ENCODE measurements around the gene DYNLT4. TPM values are rescaled to one million over a fixed set of nuclear protein-coding genes. Genes with fewer than 3 reads are reported as not detected.

Gene DYNLT4
- total and polyA plus RNA-seq, 2 of the 13 experiments (the other 11 are each of a cell fraction or from before 2014, with no cell fraction given): 0.77 TPM; not detected in 1

GRCh38 chr1:44827197-44828002 lies 20.2 kb upstream of the DYNLT4 start (continued):
- TF ChIP-seq PRDM15 (CRISPR knock-in tag; IDR thresholded peaks at IDR 0.05): no peak
- TF ChIP-seq ATF4 (CRISPR knock-in tag; IDR thresholded peaks at IDR 0.05): no peak
- no peak for TF ChIP-seq DNMT1 (CRISPR knock-in tag; IDR thresholded peaks at IDR 0.05)
- TF ChIP-seq PHB2 (IDR thresholded peaks at IDR 0.05; ENCODE audit: partially characterized antibody): no peak
- no peak for TF ChIP-seq ATAD3A (CRISPR knock-in tag; IDR thresholded peaks at IDR 0.05)
- TF ChIP-seq GTF3A (CRISPR knock-in tag; conservative IDR thresholded peaks at IDR 0.05): no peak; the same call in 1 of the 2 replicates
- TF ChIP-seq BCL3 (CRISPR knock-in tag; IDR thresholded peaks at IDR 0.05): no peak
- TF ChIP-seq POGZ (CRISPR knock-in tag; IDR thresholded peaks at IDR 0.05): peak; percentile 78
- no peak for TF ChIP-seq ATF1 (CRISPR knock-in tag; IDR thresholded peaks at IDR 0.05)
- TF ChIP-seq TRIM24 (CRISPR knock-in tag; IDR thresholded peaks at IDR 0.05): no peak
- no peak for TF ChIP-seq ZXDC (CRISPR knock-in tag; IDR thresholded peaks at IDR 0.05)
- no peak for TF ChIP-seq RBM22 (optimal IDR thresholded peaks at IDR 0.05; ENCODE audit: low read length)
- TF ChIP-seq ZNF367 (CRISPR knock-in tag; IDR thresholded peaks at IDR 0.05; ENCODE audit: borderline replicate concordance): no peak
- no peak for TF ChIP-seq SUZ12 (IDR thresholded peaks at IDR 0.05; ENCODE audit: low read depth, low read length)
- no peak for TF ChIP-seq SNAPC5 (CRISPR knock-in tag; IDR thresholded peaks at IDR 0.05; ENCODE audit: borderline replicate concordance)
- no peak for TF ChIP-seq SP1 (IDR thresholded peaks at IDR 0.05)
- TF ChIP-seq SP1 (CRISPR knock-in tag; IDR thresholded peaks at IDR 0.05): peak; percentile 70
- TF ChIP-seq E2F1 (CRISPR knock-in tag; IDR thresholded peaks at IDR 0.05): no peak
